GM13977 (cell line): ENCODE results near the gene SIRPG.
"Not testable (repeated sequence)": the region's sequence is repeated elsewhere in the genome, so short reads cannot be mapped to it uniquely, and the experiment has no call there.

Experiments
- DNase-seq: peaks from one replicate; pipeline ENCODE4 v3.0.0; 2012; ENCODE audit warnings: low spot score
- CTCF ChIP-seq: IDR thresholded peaks from 2 replicates; pipeline ENCODE4 v1.5.1; 2012; ENCODE audit warnings: mild to moderate bottlenecking, control low read depth; ENCODE audit not compliant: insufficient read depth; ENCODE audit errors: extremely low read depth, missing control alignments
- in situ Hi-C: fragments of 300-500 bp; cut with MboI; formaldehyde crosslinking; loops from one replicate; pipeline ENCODE4 v1.12.0; 2022; ENCODE audit warnings: low sequenced_read_pairs, low pct_unique_long_range_greater_than_20kb, mixed read lengths, inconsistent platforms; ENCODE audit not compliant: unreplicated experiment

Gene SIRPG

GRCh38 chr20:1644101-1644962, 13.2 kb downstream of the SIRPG start:
- DNase-seq = no peak
- no peak for TF ChIP-seq CTCF
- in situ Hi-C loops = no loop called here

GRCh38 chr20:1638643-1639042, 18.9 kb downstream of the SIRPG start:
- in situ Hi-C loops, DNase-seq: not testable (repeated sequence)

GRCh38 chr20:1637755-1638154, 19.8 kb downstream of the SIRPG start:
- in situ Hi-C loops = no loop called here
- no peak for DNase-seq
- no peak for TF ChIP-seq CTCF

GRCh38 chr20:1637226-1637625, 20.4 kb downstream of the SIRPG start:
- no peak for DNase-seq
- in situ Hi-C loops = no loop called here
- no peak for TF ChIP-seq CTCF

- TF ChIP-seq CTCF = peak; percentile 22
- DNase-seq = no peak
- in situ Hi-C loops = no loop called here
Observed at GRCh38 chr20:1636621-1637020, 21.0 kb downstream of the SIRPG start.

- in situ Hi-C loops = no loop called here
- DNase-seq = no peak
- no peak for TF ChIP-seq CTCF
Observed at GRCh38 chr20:1635291-1635979, 22.1 kb downstream of the SIRPG start.

GRCh38 chr20:1633535-1633934, 24.0 kb downstream of the SIRPG start:
- no peak for TF ChIP-seq CTCF
- in situ Hi-C loops = no loop called here
- DNase-seq = no peak
